Fibroblast of lung (primary cell): ENCODE results near the gene WT1. TPM values are rescaled to one million over a fixed set of nuclear protein-coding genes. Genes with fewer than 3 reads are reported as not detected.

Experiments used
- DNase-seq, 2 donors: peaks; one replicate each; pipeline versions ENCODE4 v3.0.0 to v3.0.0-alpha.2; 2010; ENCODE audit warnings: low read depth in 2 of 2
- H2AFZ ChIP-seq: 2 replicates; pipeline ENCODE4 v1.5.1; 2012; ENCODE audit warnings: low read length, control low read depth, inconsistent platforms
- H3K27ac ChIP-seq: 2 replicates; pipeline ENCODE4 v1.5.1; 2011; ENCODE audit warnings: low read length, control low read depth; ENCODE audit not compliant: insufficient read depth
- H3K27me3 ChIP-seq: 2 replicates; pipeline ENCODE4 v1.5.1; 2011; ENCODE audit warnings: mild to moderate bottlenecking, low read length; ENCODE audit not compliant: control insufficient read depth, insufficient read depth
- H3K36me3 ChIP-seq: 2 replicates; pipeline ENCODE4 v1.5.1; 2011; ENCODE audit warnings: low read length; ENCODE audit not compliant: control insufficient read depth, insufficient read depth
- H3K4me1 ChIP-seq: 2 replicates; pipeline ENCODE4 v1.5.1; 2011; ENCODE audit warnings: low read length; ENCODE audit not compliant: control insufficient read depth, insufficient read depth; ENCODE audit errors: extremely low read depth
- H3K4me2 ChIP-seq: 2 replicates; pipeline ENCODE4 v1.5.1; 2011; ENCODE audit warnings: low read length, control low read depth; ENCODE audit not compliant: insufficient read depth; ENCODE audit errors: extremely low read depth
- H3K4me3 ChIP-seq, 4 experiments: fragments of 200-600 bp in 1 of 4; sonication (generic) in 1 of 4; replicated peaks in 1 of 4; 2 replicates each; pipeline ENCODE4 v1.5.1; 2011 to 2016; ENCODE audit warnings: low read length in 4 of 4, low read depth in 3 of 4, mild to moderate bottlenecking in 3 of 4, control low read depth in 2 of 4, inconsistent platforms in 1 of 4, mixed read lengths in 1 of 4; ENCODE audit not compliant: insufficient read depth in 1 of 4; ENCODE audit errors: control extremely low read depth in 1 of 4
- H3K79me2 ChIP-seq: 2 replicates; pipeline ENCODE4 v1.5.1; 2012; ENCODE audit warnings: mild to moderate bottlenecking, low read length, inconsistent platforms; ENCODE audit not compliant: control insufficient read depth, insufficient read depth
- H3K9ac ChIP-seq: 2 replicates; pipeline ENCODE4 v1.5.1; 2011; ENCODE audit warnings: mild to moderate bottlenecking, low read length, control low read depth; ENCODE audit not compliant: insufficient read depth
- H3K9me3 ChIP-seq: 2 replicates; pipeline ENCODE4 v1.5.1; 2012; ENCODE audit warnings: low read depth, low read length; ENCODE audit not compliant: control insufficient read depth, insufficient read depth
- H4K20me1 ChIP-seq: 2 replicates; pipeline ENCODE4 v1.5.1; 2011; ENCODE audit warnings: low read length; ENCODE audit not compliant: control insufficient read depth, insufficient read depth; ENCODE audit errors: extremely low read depth
- CTCF ChIP-seq, 2 donors: IDR thresholded peaks in 1 of 2; conservative IDR thresholded peaks in 1 of 2; 1 replicate in 1 of 2; 2 replicates in 1 of 2; pipeline ENCODE4 v1.5.1; 2011 to 2012; ENCODE audit warnings: low read length in 2 of 2, control low read depth in 1 of 2, inconsistent platforms in 1 of 2, low read depth in 1 of 2, mild to moderate bottlenecking in 1 of 2
- EZH2 ChIP-seq: IDR thresholded peaks from 2 replicates; pipeline ENCODE4 v1.5.1; 2012; ENCODE audit warnings: low read length, control low read depth, mild to moderate bottlenecking; ENCODE audit errors: missing control alignments
- polyA plus RNA-seq, 2 donors: library from polyadenylated mRNA; depleted of rRNA in 1 of 2; stranded (reverse) in 1 of 2; unstranded in 1 of 2; fragments of >200 nt; gene quantifications; 2 replicates each; pipeline ENCODE4 v1.2.1, GENCODE V29; 2011 to 2012; ENCODE audit warnings: missing spikeins in 1 of 2
- total RNA-seq: library from RNA; depleted of rRNA; stranded (reverse); fragments of >200 nt; gene quantifications from 2 replicates; pipeline ENCODE4 v1.2.1, GENCODE V29; 2014

Gene WT1
- total and polyA plus RNA-seq, 2 donors (not counting 1 experiment from before 2014, with no cell fraction given) = not detected

- no peak overlapping the region for H3K4me2 ChIP-seq
- no peak overlapping the region for H3K4me3 ChIP-seq
- no peaks in the 10 kb centered on the region for H3K36me3 ChIP-seq
- H3K9ac ChIP-seq = no peak overlapping the region
- no peak for DNase-seq
- TF ChIP-seq EZH2 (no peak), CTCF (conservative IDR thresholded peaks at IDR 0.05 in 1 of 2, IDR thresholded peaks at IDR 0.05 in 1 of 2; ENCODE audit: low read depth in 1 of 2, low read length in 2 of 2) (no peak)
- no peak overlapping the region for H3K27ac ChIP-seq
- no peak overlapping the region for H2AFZ ChIP-seq
- no peaks in the 10 kb centered on the region for H4K20me1 ChIP-seq
- no peaks in the 10 kb centered on the region for H3K4me1 ChIP-seq
- H3K27me3 ChIP-seq = peaks cover 58% of the 10 kb centered on the region
- no peaks in the 10 kb centered on the region for H3K79me2 ChIP-seq
- H3K9me3 ChIP-seq = no peaks in the 10 kb centered on the region
Observed at GRCh38 chr11:32438346-32438865, 3.1 kb upstream of the WT1 start.

GRCh38 chr11:32437495-32438345 lies 2.4 kb upstream of the WT1 start:
- no peaks in the 10 kb centered on the region for H4K20me1 ChIP-seq
- no peaks in the 10 kb centered on the region for H3K79me2 ChIP-seq
- H3K4me3 ChIP-seq = no peak overlapping the region

More at GRCh38 chr11:32437495-32438345, 2.4 kb upstream of the WT1 start:
- Histone ChIP-seq H3K9me3 (no peaks in the 10 kb centered on the region), H2AFZ (no peak overlapping the region), H3K36me3 (no peaks in the 10 kb centered on the region), H3K9ac (no peak overlapping the region), H3K27me3 (peaks cover 64% of the 10 kb centered on the region), H3K4me2 (no peak overlapping the region), H3K27ac (no peak overlapping the region), H3K4me1 (no peaks in the 10 kb centered on the region)
- DNase-seq = no peak
- TF ChIP-seq EZH2 (peak; percentile 41), CTCF (conservative IDR thresholded peaks at IDR 0.05 in 1 of 2, IDR thresholded peaks at IDR 0.05 in 1 of 2; ENCODE audit: low read depth in 1 of 2, low read length in 2 of 2) (no peak)
